ENCODE data around the gene WDTC1.
A peak's percentile ranks its signal among the peaks of the same experiment; 100 is the strongest.
"Not testable (repeated sequence)": the region's sequence is repeated elsewhere in the genome, so short reads cannot be mapped to it uniquely, and the experiment has no call there.

The WDTC1 gene, protein sequence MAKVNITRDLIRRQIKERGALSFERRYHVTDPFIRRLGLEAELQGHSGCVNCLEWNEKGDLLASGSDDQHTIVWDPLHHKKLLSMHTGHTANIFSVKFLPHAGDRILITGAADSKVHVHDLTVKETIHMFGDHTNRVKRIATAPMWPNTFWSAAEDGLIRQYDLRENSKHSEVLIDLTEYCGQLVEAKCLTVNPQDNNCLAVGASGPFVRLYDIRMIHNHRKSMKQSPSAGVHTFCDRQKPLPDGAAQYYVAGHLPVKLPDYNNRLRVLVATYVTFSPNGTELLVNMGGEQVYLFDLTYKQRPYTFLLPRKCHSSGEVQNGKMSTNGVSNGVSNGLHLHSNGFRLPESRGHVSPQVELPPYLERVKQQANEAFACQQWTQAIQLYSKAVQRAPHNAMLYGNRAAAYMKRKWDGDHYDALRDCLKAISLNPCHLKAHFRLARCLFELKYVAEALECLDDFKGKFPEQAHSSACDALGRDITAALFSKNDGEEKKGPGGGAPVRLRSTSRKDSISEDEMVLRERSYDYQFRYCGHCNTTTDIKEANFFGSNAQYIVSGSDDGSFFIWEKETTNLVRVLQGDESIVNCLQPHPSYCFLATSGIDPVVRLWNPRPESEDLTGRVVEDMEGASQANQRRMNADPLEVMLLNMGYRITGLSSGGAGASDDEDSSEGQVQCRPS

DNA sequence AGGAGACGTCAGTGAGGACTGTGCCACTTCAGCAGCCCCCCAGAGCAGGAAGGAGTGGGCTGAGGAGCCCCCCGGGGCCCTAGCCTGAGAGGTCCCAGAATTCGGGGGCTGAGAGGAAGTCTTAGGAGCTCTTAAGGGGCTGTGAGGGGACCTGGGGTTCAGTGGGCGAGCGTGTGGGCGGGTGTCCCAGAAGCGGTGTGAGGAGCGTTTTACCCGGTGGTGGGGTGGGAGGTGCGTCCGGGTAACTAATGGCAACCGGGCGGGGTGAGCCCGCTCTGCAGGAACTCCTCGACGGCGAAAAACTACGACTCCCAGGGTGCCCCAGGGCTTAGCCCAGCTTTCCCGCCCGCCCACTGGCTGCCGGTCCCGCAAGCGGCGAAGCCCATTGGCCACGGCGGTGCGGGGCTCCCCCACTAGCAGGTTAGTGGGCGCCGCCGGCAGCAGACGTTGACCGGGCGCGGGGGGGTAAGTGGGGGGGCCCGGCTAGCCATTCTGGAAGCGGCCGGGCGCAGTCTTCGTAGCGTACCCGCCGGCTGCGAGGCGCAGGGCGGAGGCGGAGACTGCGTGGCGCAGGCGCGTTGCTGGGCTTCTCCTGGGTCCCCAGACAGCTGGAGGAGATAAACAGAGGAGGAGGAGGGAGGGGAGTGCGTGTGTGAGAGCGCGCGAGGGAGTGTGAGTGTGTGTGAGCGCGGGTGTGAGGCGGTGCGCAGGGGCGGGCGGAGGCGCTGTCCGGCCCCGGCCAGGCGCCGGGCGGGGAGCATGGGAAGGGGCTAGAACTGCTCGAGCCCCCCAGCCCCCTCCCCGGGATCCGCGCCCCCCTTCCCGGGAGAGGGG, at the start of gene WDTC1:
Gene WDTC1 (plus strand): TSS at position 584 of the 834 bp plus-strand sequence. CDS start 26,423 bp downstream, outside the sequence.
- peak; percentile 67 to 99 (median 97) for DNase-seq

DNA sequence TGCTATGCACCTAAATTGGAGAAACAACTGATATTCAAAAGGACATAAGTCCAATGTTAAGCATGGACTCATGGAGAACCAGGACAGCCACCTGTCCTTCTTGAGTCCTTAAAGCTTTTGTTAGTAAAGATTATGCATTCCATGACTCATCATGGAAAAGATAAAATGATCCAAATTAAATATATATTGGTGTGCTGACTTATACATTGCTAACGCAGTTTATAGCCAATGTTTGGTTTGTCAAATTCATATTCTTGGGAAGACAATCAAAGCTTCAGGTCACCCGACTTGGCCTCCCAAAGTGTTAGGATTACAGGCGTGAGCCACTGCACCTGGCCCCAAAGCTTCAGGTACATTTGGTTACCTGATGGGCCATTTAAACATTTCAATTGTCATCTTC, 49.8 kb upstream of the WDTC1 start:
- DNase-seq = not testable (repeated sequence)

DNA sequence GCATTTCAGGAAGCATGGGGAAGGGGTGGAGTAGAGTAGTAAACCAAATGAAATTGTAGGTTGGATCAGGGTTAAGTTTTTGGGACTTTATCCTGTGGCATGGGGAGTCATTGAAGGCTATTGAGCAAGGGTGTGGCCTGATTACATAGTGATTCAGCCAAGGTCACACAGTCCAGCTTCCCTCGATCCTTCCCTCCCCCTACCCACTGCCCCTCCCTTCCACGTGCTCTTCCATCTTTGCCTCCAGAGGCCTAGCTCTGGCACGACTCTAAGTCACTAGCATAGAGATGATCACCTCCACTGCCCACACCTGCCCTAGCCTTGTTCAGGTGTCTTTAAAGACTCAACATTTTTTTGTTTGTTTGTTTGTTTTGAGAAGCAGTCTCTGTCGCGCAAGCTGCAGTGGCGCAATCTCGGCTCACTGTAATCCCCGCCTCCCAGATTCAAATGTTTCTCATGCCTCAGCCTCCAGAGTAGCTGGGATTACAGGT, 42.3 kb upstream of the WDTC1 start:
- no peak for DNase-seq

DNA sequence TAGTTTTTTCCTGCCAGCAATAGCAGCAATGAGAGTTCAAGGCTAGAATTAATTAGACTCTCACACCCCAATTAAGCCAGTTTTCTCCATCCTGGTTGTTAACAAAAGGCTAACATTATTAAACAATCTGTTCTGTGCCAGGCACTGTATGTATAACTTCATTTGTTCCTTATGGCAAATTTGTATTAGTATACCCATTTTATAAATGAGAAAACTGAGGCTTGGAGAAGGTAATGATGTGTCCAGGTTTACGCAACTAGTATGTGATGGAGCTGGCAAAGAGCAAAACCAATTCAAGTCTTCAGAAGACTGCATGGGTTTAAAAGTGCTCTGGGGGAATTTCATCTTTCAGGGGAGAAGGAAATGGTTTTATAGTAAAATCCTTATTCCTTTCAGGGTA, 41.2 kb upstream of the WDTC1 start:
- no peak for DNase-seq

DNA sequence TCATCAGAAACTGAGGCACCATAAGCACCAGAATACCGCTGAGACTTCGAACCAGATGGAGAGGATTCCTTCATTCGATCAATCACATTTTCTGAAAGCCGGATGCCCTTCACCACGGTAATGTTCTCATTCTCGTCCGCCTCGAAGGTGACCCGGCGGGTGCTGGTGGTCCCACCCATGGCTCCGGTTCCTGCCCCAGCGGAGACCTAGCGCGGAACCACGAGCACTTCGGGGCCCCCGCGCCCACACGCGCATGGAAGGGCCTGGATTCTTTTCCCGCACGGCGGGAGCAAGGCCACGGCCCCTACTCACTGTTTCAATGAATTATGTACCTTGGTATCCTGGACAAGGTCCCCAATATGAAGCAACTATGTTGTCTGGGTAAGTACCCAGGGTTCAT, 33.1 kb upstream of the WDTC1 start:
- no peak for DNase-seq

DNA sequence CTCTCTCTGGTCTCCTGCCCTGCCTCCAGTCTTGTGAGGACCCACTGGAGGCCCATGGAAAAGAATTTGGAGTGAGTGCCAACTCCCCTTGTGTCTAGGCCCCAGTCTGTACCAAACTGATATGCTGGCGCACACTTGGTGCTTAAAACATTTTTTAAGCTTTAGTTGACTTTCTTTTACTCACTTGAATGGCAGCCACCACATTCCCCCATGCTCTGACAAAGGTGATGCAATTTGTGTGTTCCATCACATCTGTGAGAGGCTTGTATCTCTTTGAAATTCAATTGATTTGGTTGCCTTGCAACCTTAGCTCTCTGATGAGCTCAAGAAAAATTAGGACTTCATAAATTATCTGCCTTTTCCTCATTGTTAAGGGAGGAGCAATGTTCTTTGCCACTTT, 30.5 kb upstream of the WDTC1 start:
- no peak for DNase-seq

DNA sequence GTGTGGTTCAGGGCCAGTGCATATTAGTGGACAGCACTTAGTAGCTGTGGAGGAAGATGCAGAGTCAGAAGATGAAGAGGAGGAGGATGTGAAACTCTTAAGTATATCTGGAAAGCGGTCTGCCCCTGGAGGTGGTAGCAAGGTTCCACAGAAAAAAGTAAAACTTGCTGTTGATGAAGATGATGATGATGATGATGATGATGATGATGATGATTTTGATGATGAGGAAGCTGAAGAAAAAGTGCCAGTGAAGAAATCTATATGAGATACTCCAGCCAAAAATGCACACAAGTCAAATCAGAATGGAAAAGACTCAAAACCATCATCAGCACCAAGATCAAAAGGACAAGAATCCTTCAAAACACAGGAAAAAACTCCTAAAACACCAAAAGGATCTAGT, 27.2 kb upstream of the WDTC1 start:
- not testable (repeated sequence) for DNase-seq

DNA sequence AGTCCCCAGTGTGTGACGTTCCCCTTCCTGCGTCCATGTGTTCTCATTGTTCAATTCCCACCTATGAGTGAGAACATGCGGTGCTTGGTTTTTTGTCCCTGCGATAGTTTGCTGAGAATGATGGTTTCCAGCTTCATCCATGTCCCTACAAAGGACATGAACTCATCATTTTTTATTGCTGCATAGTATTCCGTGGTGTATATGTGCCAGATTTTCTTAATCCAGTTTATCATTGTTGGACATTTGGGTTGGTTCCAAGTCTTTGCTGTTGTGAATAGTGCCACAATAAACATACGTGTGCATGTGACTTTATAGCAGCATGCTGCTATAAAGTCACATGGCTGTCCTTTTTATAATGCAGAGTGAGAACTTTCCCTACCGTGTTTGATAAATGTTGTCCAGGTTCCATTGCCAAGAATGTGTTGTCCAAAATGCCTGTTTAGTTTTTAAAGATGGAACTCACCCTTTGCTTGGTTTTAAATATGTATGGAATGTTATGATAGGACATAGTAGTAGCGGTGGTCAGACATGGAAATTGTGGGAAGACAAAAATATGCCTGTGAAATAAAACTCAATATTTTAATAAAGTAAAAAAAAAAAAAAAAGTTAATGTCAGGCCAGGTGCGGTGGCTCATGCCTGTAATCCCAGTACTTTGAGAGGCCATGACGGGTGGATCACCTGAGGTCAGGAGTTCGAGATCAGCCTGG, 26.1 kb upstream of the WDTC1 start:
- DNase-seq = not testable (repeated sequence)

DNA sequence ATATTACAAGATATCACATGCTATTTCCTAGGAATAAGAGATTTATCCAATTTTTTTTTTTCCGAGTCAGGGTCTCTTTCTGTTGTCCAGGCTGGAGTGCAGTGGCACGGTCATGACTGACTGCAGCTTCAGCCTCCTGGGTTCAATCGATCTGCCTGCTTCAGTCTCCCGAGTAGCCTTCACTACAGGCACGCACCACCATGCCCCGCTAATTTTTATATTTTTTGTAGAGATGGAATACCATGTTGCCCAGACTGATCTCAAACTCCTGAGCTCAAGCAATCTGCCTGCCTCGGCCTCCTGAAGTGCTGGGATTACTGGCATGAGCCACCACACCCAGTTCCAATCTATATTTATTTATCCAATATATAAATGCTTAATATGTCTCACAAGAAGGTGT, 18.0 kb upstream of the WDTC1 start:
- DNase-seq = no peak

DNA sequence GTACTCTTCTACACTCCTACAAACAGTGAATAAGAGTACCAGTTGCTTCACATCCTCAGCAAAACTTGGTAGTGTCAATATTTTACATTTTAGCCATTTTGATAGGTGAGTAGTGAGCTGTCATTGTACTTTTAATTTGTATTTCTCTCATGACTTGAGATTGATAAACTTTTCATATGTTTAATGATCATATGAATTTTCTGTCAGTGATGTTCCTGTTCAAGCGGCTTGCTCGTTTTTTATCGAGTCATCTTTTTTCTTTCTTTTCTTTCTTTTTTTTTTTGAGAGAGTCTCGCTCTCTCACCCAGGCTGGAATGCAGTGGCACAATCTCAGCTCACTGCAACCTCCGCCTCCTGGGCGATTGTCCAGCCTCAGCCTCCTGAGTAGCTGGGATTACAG, 17.0 kb upstream of the WDTC1 start:
- no peak for DNase-seq

DNA sequence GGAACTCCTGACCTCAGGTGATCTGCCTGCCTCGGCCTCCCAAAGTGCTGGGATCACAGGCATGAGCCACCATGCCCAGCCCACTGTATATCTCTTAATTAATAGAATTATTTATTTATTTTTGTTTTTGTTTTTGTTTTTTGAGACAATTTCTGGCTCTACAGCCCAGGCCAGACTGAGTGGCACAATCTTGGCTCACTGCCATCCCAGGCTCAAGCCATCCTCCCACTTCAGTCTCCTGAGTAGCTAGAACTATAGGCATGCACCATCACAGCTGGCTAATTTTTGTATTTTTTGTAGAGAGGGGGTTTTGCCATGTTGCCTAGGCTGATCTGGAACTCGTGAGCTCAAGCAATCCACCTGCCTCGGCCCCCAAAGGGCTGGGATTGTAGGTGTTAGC, 15.7 kb upstream of the WDTC1 start:
- DNase-seq = peak in 1 of 51 donors; percentile 0

DNA sequence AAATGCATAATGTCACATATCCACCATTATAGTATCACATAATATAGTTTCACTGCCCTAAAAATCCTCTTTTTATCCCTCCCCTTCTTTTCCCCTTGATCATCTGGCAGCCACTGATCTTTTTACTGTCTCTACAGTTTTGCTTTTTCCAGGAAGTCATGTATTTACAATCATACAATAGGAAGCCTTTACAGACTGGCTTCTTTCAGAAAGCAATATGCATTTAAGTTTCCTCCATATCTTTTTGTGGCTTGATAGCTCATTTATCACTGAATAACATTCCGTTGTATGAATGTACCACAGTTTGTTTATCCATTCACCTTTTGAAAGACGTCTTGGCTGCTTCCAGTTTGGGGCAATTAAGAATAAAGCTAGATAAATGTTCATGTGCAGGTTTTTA, 14.3 kb upstream of the WDTC1 start:
- no peak for DNase-seq

DNA sequence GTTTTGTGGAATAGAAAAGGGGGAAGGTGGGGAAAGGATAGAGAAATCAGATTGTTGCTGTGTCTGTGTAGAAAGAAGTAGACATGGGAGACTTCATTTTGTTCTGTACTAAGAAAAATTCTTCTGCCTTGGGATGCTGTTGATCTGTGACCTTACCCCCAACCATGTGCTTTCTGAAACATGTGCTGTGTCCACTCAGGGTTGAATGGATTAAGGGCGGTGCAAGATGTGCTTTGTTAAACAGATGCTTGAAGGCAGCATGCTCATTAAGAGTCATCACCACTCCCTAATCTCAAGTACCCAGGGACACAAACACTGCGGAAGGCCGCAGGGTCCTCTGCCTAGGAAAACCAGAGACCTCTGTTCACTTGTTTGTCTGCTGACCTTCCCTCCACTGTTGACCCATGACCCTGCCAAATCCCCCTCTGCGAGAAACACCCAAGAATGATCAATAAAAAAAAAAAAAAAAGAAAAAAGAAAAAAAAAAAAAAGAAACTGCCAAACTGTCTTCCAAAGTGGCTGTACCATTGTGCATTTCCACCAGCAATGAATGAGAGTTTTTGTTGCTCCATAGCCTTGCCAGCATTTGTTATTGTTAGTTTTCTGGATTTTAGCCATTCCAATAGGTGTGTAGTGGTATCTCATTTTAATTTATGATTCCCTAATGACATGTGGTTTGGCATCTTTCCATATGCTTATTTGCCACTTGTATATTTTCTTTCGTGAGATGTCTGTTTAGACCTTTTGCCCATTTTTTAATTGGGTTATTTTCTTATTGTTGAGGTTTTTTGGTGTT, 13.5 kb upstream of the WDTC1 start:
- not testable (repeated sequence) for DNase-seq

DNA sequence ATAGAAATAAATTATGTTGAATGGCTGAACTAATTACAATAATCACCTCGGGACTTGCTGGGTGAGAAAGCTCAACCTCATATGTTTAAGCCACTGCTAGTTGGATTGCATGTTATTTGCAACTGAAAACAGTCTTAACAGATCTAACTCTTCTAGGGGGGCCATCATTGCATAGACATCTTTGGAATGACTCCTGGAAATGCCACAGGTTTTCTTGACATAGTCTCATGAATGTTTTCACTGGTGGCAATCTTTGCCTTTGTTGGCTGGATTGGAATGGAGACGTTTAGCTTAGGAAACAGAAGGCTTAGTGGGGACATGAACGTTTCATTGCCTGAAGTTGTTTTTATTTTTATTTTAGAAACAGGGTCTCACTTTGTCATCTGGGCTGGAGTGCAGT, 8.8 kb upstream of the WDTC1 start:
- DNase-seq = no peak

DNA sequence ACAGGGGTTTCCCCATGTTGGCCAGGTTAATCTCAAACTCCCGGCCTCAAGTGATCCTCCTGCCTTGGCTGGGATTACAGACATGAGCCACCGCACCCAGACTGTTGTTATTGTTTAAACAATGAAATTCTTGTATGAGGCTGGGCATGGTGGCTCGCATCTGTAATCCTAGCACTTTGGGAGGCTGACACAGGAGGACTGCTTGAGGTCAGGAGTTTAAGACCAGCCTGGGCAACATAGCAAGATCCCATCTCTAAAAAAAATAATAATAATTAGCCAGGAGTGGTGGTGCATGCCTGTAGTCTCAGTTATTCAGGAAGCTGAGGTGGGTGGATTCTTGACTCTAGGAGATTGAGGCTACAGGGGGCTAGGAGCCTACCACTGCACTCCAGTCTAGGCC, 6.7 kb upstream of the WDTC1 start:
- DNase-seq = no peak

DNA sequence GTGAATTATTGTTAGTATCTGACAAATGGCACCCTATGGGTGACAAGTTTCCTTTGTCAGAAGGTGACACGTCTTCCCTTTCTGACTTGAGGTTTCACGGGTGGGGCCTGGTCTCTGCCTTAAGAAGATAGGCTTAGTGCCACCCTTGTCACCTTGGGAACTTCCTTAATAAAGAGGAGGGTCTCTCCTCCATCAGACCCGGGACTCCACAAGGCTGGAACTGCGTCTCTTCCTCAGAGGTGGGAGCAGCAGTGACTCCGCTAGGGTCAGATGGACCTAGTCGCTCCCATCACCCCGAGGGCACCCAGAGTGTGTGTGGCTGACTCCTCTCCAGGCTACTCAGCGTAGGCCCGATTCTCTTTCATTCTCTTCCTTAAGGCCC, 774 bp upstream of the WDTC1 start:
- peak in 7 of 51 donors; percentile 13 to 54 (median 30) for DNase-seq

DNA sequence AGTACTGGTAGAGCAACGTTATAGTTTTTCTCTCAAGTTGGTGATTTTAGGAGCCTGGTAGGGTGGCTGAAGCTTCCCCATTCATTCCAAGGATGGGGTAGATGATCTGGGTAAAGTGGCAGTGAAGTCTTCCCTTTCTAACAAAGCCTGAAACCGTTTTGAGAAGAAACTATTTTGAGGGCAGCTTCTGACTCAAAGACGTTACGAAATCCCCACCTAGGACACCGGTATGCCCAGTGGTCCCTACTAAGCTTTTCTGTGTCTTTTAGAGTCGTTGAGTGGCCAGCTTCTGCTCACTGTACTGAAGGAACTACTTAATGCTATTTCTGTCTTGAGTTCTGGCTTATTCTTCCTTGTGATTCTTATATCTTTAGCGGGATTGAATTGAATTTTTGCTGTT, 1.4 kb downstream of the WDTC1 start:
- no peak for DNase-seq

DNA sequence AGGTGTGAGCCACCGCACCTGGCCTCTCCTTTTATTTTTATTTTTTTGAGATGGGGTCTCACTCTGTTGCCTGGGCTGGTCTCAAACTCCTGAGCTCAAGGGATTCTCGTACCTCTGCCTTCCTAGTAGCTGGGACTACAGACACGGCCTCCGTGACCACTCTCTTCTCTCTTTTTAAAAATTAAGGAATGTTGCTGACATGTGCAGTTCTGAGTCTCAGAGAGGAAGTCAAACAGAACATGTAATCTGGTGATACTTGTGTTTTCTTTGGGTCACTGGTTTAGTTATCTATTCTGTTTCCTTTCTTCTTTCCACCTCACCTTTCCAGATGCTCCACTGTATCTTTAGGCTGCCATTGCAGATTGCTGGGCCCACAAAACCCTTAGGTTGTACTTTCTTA, 2.7 kb downstream of the WDTC1 start:
- DNase-seq = no peak

DNA sequence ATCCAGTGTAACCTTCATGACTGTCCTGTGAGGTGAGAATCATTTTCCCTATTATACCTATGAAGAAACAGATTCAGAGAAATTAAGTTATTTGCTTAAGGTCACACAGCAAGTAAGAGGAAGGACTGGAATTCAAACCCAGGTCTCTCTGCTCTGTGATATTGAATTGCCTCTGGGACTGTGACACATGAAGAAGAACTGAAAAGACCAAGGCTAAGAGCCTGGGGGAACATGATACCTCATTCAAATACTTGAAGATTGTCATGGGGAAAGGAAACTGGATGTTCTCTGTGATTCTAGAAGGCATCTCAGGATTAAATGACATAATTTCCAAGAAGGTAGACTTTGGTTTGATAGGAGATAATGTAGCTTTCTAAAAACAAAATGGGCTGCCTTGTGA, 3.6 kb downstream of the WDTC1 start:
- DNase-seq = no peak

DNA sequence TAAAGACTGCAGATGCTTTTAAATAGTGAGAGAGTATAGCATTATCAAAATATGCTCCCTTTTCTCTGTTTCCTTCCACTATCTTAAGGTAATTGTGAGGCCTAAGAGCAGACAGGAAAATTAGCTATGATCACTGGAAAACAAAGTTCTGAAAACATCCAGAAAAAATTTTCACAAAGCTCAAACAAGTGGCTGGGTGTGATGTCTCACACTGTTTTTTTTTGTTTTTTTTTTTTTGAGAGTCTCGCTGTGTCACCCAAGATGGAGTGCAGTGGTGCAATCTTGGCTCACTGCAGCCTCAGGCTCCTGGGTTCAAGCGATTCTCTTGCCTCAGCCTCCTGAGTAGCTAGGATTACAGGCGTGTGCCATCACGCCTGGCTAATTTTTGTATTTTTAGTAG, 7.2 kb downstream of the WDTC1 start:
- DNase-seq = no peak

DNA sequence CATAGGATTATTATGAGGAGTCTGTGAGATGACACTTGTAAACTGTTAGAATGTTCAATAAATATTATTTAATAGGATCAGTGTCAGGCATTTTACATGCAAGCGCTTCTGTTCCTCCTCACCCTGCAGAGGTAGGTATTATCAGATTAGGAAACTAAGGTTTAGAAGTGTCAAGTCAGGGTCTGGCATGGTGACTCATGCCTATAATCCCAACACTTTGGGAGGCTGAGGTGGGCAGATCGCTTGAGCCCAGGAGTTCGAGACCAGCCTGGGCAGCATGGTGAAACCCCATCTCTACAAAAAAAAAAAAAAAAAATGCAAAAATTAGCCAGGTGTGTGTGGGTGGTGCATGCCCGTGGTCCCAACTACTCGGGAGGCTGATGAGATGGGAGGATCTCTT, 9.2 kb downstream of the WDTC1 start:
- DNase-seq = not testable (repeated sequence)

Measured in hypothalamus (tissue), 51 donors.